ENCODE results near the gene SLC44A3. TPM values are rescaled to one million over a fixed set of nuclear protein-coding genes. Genes with fewer than 3 reads are reported as not detected.
A peak's percentile ranks its signal among the peaks of the same experiment; 100 is the strongest.

SLC44A3 gene
- total RNA-seq, 4 donors from 2014 or later = 7.6 to 15.5 (median 10.0) TPM

DNA sequence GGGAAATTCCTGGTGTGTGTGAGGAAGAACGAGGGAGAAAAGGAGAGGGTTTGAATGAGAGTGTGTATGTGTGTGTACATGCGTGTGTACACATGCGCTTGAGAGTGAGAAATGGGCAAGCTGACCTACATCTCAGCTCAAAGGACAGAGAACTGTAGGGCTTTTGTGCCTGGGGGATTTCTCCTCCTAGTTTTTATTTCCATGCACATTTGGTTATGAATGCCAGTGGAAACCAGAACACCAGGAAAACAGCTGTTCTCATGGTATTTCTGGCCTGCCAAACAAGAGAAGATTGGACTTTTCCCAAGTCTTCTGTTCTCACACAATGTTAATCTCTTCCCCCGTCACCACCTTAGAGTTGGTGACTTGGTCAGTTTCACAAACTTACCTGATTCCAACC lies 45.2 kb downstream of the SLC44A3 start:
- 14% methylated on average over 4 of the region's 4 CpGs for WGBS
- Histone ChIP-seq H3K36me3 (no peaks in the 10 kb centered on the region), H3K9me3 (no peaks in the 10 kb centered on the region), H3K4me3 (peak overlapping the region; percentile 21), H3K4me1 (peaks cover 43% of the 10 kb centered on the region), H3K27ac (peak overlapping the region; percentile 89), H3K27me3 (no peaks in the 10 kb centered on the region)
- TF ChIP-seq POLR2A (IDR thresholded peaks at IDR 0.05) (no peak), EP300 (IDR thresholded peaks at IDR 0.05) (no peak), POLR2AphosphoS5 (IDR thresholded peaks at IDR 0.05) (no peak)
- TF ChIP-seq, protein P1, sequence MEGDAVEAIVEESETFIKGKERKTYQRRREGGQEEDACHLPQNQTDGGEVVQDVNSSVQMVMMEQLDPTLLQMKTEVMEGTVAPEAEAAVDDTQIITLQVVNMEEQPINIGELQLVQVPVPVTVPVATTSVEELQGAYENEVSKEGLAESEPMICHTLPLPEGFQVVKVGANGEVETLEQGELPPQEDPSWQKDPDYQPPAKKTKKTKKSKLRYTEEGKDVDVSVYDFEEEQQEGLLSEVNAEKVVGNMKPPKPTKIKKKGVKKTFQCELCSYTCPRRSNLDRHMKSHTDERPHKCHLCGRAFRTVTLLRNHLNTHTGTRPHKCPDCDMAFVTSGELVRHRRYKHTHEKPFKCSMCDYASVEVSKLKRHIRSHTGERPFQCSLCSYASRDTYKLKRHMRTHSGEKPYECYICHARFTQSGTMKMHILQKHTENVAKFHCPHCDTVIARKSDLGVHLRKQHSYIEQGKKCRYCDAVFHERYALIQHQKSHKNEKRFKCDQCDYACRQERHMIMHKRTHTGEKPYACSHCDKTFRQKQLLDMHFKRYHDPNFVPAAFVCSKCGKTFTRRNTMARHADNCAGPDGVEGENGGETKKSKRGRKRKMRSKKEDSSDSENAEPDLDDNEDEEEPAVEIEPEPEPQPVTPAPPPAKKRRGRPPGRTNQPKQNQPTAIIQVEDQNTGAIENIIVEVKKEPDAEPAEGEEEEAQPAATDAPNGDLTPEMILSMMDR (IDR thresholded peaks at IDR 0.05) = no peak
- DNase-seq (ENCODE audit: low spot score in 2 of 2) = no peak

DNA sequence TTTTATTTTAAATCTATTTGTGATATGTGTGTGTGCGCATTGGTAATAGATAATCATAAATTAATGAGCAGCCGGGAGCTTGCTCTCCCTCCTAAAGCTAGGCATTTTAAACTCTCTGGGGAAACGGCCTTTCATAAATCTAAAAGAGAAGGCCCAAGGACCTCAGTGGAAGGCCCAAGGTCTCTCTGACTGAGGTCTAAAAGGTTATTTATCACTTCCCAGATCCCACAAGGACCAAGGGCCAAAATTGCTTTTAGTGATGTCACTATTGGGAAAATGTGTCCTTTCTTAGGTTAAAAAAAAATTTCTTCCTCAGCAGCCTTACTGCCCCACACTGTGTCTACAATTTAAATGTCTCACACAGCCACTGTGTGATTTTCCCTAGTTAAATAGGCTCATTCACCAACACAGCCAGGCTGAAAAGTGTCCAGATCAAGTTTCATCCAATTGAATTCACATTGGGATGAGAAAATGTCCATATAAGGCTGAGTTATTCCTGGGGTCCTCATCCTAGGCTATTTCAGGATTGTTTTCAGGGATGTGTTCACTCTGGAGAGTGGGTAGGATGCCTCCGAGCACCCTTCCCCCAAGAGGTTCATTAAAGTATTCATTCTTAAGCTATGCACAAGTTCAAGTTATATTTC lies 46.1 kb downstream of the SLC44A3 start:
- H3K9me3 ChIP-seq = no peaks in the 10 kb centered on the region
- no peak overlapping the region for H3K4me3 ChIP-seq
- DNase-seq (ENCODE audit: low spot score in 2 of 2) = no peak
- no peaks in the 10 kb centered on the region for H3K27me3 ChIP-seq
- WGBS = 77% methylated on average over 4 of the region's 4 CpGs
- H3K36me3 ChIP-seq = no peaks in the 10 kb centered on the region
- H3K27ac ChIP-seq = peak overlapping the region; percentile 89
- TF ChIP-seq POLR2A (IDR thresholded peaks at IDR 0.05) = no peak
- TF ChIP-seq, protein P1 (IDR thresholded peaks at IDR 0.05) = no peak
- H3K4me1 ChIP-seq = peaks cover 43% of the 10 kb centered on the region

DNA sequence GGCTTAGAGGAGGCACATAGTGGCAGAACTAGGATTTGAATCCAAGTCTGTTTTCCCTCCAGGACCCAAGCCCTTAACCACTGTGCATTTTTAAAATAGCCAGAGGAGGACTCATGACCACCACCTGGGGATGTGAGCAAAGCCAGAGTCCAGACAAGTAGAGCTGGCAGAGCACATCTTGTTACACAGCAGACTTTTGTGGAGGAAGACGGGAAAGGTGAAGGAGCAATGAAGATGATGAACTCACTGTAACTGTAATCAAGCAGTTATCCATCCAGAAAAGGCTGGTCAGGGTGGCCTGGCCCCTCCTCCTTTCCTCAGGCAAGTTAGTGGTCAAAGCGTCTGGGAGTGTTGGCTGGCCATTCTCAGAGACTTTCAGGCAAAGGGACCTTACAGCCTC lies 50.9 kb downstream of the SLC44A3 start:
- no peak for DNase-seq (ENCODE audit: low spot score in 2 of 2)
- H3K27me3 ChIP-seq = no peaks in the 10 kb centered on the region
- WGBS = 55% methylated on average over 2 of the region's 2 CpGs
- H3K4me1 ChIP-seq = peaks cover 36% of the 10 kb centered on the region
- no peaks in the 10 kb centered on the region for H3K36me3 ChIP-seq
- H3K27ac ChIP-seq = no peak overlapping the region
- TF ChIP-seq POLR2AphosphoS5 (IDR thresholded peaks at IDR 0.05) = no peak
- no peak for TF ChIP-seq POLR2A (IDR thresholded peaks at IDR 0.05)
- no peak for TF ChIP-seq EP300 (IDR thresholded peaks at IDR 0.05)
- TF ChIP-seq, protein P1 (IDR thresholded peaks at IDR 0.05) = no peak
- H3K4me3 ChIP-seq = no peak overlapping the region
- H3K9me3 ChIP-seq = no peaks in the 10 kb centered on the region

DNA sequence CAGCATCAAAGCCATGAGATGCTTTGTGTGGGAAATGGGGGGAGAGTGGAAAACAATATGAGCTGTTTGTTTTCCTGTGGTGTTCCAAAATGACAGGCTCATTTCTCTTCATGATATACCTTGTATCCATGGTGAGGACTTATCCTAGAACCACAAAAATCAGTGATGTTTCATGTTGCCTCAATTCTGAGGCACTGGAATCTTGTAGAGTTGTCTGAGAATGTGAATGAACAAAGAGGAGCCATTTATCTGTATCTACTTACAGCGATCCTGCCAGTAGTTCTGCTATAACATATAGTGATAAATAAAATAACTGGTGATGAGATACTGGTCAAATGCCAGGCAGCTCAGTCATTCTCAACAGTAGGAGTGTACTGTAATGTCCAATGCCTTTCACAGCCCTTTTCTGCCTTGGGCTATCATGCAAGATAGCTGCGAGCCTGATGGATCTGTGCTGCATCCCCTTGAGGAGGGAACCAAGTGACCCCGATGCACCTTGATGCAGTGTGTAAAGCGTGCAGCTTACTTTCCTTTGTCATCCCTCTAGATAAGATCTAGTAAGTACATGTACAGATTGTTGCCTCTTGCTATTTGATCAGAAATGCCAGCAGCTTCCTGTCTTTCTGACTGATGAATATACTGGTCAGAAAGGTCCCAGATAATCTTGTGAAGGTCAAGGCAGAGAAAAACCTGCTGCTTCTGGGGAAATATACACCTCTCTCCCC lies 52.8 kb downstream of the SLC44A3 start:
- H3K27ac ChIP-seq = peak overlapping the region; percentile 15
- WGBS = 67% methylated on average over 4 of the region's 4 CpGs
- H3K36me3 ChIP-seq = no peaks in the 10 kb centered on the region
- H3K27me3 ChIP-seq = no peaks in the 10 kb centered on the region
- TF ChIP-seq, protein P1 (IDR thresholded peaks at IDR 0.05) = no peak
- TF ChIP-seq POLR2A (IDR thresholded peaks at IDR 0.05) = no peak
- TF ChIP-seq EP300 (IDR thresholded peaks at IDR 0.05) = no peak
- no peak for TF ChIP-seq POLR2AphosphoS5 (IDR thresholded peaks at IDR 0.05)
- no peak overlapping the region for H3K4me3 ChIP-seq
- peaks cover 35% of the 10 kb centered on the region for H3K4me1 ChIP-seq
- no peaks in the 10 kb centered on the region for H3K9me3 ChIP-seq
- DNase-seq (ENCODE audit: low spot score in 2 of 2) = no peak

DNA sequence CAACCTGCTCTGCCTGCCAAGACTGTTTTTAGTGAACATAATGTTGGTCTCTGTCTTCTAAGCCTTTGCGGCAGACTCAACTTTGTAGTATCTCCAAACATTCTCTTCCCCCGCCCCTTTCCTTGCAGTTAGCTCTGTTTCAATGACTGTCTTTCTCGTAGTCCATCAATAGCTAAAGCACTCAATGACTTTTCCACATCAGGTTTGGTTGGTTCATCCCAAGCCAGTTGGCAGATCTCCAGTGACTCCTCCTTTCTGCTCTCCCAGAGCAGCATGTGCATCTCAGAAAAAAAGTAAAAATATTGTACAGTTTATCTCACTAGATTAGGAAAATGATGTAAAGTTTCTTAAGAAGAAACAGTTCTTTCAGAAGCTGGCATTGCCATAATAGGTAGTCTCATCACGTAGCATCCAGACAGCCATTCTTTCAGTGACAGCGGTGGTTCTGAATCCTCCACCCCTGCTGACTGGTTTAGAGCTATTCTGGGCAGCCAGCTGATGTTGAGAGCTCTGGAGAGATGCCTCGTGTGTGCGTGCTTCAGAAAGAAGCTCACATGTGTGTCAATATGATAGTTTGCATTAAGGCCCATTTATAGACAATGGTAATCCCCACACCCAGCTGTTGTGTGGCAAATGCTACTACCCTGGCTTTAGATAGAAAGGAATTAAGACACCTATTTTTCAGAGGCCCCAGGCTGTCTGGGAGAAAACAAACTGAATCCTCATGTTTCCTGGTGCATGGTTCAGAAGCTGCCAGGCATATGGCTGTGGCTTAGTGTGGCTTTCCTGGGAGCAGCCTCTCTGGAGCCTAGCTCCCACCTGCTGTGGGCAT lies 53.6 kb downstream of the SLC44A3 start:
- peaks cover 35% of the 10 kb centered on the region for H3K4me1 ChIP-seq
- no peaks in the 10 kb centered on the region for H3K9me3 ChIP-seq
- TF ChIP-seq POLR2AphosphoS5 (IDR thresholded peaks at IDR 0.05) (no peak), POLR2A (IDR thresholded peaks at IDR 0.05) (no peak), EP300 (IDR thresholded peaks at IDR 0.05) (no peak)
- TF ChIP-seq, protein P1 (IDR thresholded peaks at IDR 0.05) = no peak
- no peak for DNase-seq (ENCODE audit: low spot score in 2 of 2)
- H3K36me3 ChIP-seq = no peaks in the 10 kb centered on the region
- 40% methylated on average over 7 of the region's 7 CpGs for WGBS
- H3K27me3 ChIP-seq = no peaks in the 10 kb centered on the region
- H3K27ac ChIP-seq = peak overlapping the region; percentile 59
- no peak overlapping the region for H3K4me3 ChIP-seq
